SIG-M5 treated with dmso at 0.1 percent for 504 hours (cell line): ENCODE data around the gene ELF2.
"Not testable (repeated sequence)": the region's sequence is repeated elsewhere in the genome, so short reads cannot be mapped to it uniquely, and the experiment has no call there.

Source experiments
- DNase-seq: peaks from one replicate; lab custom pipeline; 2025; ENCODE audit not compliant: unreplicated experiment; lab: John Stamatoyannopoulos, UW

The ELF2 gene

DNA sequence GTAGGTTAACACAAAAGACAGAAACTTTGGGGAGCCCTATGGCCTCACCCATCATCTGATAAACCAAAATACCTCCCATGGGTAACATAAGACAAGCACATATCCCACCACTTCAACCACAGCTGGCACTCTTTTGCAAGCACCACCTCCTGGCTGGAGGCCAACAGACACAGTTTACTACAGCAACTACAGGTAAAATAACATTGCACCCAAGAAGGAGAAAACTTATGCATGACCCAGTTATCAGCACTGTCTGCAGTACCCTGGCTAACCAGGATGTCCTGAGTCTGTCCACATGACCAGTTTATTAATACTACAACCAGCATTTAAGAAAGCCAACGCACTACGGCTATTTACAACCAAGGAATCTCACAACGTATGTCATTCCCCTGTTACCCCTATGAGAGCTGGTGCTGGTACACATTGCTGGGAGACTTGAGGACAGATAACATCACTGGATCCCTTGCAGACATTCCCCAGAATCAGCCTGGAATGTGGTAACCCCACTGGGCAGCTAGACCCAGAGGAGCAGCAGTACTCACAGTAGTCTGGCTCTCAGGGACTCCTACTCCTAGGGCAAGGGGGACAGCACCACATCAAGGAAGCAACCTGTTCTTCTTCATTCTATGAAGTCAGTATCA, 32.0 kb downstream of the ELF2 start:
- no peak for DNase-seq

DNA sequence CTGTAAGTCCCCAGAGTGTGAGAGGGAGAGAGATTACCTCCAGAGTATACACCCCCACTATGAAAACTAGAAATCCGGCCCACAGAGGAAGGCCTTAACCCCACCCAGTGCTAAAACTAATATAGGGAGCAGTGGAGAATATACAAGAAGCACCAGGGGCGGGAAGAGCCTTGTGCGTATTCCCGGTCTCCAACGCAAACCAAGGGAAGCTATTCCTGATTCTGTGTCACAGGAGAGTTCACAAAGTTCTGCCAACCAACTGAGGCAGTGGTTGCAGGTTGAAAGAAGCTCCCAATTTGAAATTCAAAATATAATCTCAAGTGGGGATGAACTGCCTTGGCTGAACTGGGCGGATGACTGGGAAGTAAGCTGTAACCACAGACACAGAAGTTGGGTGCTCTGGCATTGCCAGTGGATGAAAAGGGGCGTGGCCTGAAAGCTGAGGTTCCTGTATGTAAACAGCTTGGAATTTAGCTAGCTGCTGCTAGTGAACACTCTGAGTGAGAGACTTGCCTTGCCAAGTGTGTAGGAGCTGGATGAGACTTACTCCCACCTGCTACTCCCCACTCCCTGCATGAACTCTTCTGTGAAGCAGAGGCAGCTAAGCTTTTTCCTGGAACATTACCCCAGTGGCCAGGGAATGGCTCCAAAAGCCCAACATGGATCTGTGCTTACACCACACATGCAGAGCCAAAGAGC, 32.7 kb downstream of the ELF2 start:
- DNase-seq: peak; percentile 33

DNA sequence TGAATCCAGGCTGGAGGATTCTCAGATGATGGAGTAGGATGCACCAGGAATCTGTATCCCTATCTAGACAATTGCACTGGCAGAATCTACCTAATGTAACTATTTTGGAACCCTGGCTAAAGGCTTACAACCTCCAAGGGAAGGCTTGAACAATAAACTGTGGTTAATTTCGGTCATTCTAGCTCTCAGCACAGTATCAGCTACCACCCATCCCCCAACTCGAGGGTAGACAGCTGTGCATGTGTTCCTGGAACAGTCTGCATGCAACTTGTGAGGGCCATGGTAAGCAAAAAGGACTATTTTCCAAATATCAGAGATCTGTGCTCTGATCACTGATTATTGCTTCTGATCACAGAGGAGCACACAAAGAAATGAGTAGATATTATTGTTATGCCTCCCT, 34.0 kb downstream of the ELF2 start:
- no peak for DNase-seq

DNA sequence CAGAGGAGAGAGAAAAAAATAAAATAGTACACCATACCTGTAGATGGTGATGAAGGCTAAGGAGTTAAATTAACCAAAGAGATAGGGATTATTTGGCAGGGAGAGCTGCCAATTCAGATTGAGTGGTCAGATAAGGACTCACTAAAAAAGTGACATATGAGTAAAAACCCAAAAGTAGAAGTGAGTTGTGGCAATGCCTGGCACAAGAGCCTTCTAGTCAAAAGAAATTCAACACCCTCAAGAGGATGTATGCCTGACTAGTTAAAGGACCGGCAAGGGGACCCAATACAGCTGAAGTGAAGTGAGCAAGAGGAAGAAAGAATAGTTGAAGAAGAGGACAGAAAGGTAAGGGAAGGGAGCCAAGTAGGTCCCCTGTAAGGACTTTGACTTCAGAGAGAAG, 34.9 kb downstream of the ELF2 start:
- DNase-seq: no peak

DNA sequence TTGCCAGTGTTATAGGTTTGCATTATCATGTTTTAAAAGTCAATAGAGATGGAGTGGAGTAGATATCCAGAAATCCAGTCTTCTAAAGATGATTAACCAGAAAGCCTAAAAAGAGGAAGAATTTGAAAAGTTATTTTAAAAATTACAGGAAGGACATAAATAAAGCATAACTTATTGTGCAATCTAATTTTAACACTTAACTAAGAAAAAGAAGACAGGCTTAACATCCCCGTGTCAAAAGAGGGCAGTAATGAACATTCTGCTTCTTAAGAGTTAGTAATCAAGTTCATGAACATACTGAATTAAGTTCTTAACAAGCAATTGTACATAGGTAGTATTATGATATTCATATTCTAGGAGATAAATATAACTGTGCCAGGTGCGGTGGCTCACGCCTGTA, 39.3 kb downstream of the ELF2 start:
- DNase-seq: peak; percentile 51

DNA sequence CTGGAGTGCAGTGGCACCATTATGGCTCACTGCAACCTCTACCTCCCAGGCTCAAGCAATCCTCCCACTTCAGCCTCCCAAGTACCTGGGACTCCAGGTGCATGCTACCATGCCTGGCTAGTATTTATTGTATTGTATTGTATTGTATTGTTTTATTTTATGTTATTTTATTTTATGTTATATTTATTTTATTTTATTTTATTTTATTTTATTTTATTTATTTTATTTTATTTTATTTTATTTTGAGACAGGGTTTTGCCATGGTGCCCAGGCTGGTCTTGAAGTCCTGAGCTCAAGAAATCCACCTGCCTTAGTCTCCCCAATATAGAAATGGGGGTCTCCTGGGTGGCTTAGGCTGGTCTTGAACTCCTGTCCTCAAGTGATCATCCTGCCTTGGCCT, 42.6 kb downstream of the ELF2 start:
- no peak for DNase-seq

DNA sequence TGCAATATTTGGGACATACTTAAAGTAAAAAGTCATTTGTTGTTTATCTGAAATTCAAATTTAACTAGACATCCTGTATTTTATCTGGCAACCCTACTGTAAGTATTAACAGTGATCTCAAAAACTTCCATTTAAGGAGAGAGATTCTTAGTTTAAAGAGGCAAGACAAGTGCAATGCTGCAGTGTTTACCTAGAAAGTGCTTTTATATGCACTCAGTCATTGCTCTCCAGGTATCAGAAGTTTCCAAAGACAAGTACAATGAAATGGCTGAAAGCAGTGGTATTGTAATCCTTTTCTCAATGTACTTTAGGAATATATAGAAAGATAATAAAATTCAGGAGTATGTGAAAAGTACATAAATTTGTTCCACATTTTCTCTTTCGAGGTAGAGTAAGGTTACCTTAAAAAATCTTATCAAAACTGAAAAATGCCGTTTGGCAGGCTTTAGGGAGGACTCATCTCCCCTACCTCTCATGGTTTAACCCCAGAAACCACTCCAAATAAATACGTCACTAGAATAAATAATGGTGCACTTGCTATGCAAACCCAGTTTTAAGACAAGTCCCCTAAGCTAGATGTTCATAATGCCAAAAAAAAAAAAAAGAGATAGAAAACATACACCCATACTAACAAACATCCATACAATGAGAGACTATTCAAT, 45.7 kb downstream of the ELF2 start:
- DNase-seq: no peak

DNA sequence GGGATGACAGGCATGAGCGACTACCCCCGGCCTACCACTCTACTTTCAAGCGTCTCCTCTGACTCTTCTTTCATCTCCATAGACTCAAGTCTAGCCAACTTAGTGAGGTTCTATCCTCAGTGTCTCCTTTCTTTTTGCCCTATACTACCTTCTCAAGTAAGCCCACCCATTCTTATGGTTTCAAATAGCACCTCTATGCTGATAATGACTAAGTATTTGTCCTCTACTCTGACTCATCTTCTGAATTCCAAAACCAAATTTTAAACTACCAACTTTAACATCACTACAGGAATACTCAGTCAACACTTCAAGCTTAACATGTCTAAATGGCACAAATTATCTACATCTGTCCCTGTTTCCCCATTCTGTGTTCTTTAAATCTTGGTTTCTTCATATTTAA, 47.8 kb downstream of the ELF2 start:
- no peak for DNase-seq

DNA sequence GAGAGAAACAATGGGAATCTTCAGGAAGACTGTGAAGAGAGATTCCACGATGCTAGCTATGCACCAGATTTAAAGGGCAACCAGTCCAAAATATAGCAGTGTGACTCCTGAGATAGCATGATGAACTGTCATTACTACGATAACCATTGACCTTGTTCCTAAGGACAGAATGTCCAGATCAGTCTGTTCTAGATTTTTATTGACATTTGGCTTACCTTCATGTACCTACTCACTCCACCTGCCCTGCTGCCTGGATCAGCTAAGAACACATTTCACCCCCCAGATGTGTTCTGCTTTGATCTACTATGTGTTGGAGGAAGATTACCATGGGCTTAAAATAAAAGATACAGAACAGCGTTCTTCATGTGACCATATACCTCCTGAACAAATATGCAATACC, 50.1 kb downstream of the ELF2 start:
- DNase-seq: no peak

DNA sequence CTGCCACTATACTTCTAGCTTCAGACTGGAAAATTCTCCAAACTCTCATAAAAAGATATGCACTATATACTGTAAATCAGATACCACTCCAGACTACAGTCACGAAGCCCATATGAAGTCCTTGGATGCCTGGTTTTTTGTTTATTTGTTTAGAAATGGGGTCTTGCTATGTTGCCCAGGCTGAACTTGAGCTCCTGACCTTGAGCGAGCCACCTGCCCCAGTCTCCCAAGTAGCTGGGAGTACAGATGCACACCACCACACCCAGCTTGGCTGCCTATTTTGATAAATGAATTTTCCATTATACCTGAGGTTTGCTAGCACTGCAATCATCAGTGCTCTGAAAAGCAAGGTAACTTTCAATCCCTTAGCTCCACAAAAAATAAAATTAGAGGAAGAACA, 53.1 kb downstream of the ELF2 start:
- DNase-seq: no peak

DNA sequence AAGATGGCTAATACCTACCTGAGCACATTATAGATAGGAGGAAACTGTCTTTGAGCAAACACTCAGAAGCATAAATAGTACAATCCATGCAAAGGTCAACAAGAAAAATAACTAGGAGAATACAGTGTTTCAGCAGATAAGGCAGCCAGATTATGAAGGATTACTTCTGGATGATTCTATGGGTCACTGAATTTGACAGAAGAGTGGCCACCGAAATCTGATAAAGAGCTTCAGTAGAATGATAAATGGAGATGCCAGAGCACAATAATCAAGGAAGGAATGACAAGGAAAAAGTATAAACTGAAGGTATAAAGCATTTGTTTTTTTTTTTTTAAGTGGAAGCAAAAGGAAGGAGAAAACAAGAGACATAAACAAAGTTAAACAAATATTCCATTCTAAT, 58.7 kb downstream of the ELF2 start:
- no peak for DNase-seq

DNA sequence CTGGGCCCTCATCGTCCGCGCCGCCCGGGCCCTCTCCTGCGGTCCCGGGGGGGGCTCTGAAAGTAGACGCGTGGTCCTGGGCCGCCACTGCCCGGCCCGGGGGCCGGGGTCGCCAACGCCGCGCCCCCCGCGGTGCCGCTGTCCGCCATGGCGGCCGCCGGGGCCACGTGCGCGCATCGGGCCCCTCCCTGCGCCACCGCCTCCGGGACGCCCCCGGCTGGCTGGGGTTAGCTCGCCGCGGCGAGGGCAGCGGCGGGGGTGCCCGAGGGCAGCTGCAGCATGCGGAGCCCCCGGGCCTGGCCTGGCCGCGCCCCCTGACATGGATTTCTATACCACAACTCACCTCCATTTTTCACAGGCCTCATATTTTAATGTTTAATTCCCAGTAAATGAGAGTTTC, 61.8 kb downstream of the ELF2 start:
- no peak for DNase-seq

DNA sequence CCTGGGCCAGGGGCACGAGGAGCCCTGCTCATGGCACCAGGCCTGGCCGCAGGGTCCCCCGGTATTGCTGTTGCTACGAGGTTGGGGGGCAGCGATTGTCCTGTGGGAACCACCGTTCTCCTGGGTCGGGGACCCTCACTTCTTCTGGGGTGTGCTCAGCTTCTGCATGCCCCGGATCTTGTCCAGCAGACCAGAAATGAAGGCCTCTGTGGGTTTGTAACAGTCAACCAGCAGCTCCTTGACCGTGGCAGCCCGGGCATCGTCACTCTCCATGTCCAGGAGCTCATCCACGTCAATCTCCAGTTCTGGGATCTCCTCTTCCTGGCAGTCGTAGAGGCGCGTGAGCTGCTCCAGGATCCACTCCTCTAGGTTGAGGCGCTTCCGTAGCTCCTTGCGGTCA, 62.2 kb downstream of the ELF2 start:
- not testable (repeated sequence) for DNase-seq

DNA sequence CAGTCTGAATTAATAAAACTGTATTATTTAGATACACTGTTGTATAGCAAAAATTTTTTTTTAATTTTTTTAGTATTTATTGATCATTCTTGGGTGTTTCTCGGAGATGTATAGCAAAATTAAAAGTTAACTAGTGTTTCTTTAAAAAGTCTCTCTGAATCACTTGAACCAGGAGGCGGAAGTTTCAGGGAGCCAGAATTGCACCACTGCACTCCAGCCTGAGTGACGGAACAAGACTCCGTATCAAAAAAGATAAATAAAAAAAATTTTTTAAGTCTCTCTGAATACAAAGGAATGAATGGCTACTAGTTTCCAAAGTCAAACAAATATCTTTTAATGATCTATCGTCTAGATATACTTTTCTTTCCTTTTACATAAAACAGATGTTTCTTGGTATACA, 64.4 kb downstream of the ELF2 start:
- no peak for DNase-seq

DNA sequence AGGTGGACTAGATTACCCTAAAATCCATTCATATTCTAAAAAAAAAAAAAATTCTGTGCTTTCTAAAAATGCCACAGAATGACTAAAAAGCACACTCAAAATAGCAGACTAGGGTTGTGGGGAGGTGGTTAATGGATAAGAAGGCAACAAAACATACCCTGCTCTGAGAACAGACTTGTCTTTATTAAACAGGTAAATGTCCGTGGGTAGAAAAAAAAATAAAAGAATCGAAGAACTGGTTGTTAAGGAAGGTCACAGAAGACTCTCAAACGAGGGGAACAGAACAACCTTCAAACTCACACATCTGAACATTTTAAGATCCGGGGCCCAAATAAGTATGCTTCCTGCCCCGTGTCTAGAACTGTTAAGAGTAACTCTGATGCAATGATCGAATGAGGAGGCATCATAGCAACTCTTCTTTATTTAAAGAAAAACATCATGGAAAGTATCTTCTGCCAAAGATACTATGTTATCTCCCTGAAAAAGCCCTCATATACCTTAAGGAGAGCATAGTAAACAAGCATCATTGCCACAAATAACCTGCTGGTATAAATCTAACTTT, 68.4 kb downstream of the ELF2 start:
- DNase-seq: no peak

DNA sequence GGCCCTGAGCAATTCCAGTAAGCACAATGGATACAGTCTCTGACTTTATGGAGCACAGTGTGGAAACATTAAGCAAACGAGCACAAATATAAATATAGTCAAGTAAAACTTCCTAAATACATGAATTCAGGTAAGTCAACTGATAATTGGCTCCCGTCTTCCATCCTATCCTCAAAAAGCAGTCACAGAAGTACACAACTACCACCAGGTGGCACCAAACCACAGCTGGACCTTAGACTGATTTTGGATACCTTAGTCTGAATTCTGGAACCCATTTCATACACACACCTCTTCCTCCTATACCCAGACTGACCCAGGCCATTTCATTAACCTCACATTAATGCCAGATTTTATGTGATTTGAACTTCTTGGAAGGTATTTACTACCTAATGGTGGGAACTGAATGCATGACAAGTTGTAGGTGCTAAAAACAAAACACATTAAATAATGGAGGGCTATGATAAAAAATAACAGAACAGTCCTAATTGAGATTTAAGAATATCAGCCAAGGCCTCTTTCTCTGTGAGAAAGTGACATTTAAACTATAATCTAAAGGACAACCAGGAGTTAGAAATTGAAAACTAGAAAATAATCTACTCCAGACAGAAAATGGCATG, 77.5 kb downstream of the ELF2 start:
- DNase-seq: peak; percentile 78

DNA sequence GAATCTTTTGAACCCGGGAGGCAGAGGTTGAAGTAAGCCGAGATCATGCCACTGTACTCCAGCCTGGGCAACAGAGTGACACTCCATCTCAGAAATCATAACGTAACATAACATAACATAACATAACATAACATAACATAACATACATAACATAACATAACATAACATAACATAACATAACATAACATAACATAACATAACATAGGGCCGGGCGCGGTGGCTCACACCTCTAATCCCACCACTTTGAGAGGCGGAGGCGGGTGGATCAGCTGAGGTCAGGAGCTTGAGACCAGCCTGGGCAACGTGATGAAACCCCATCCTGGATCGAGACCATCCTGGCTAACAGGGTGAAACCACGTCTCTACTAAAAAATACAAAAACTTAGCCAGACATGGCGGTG, 84.7 kb downstream of the ELF2 start:
- no peak for DNase-seq

DNA sequence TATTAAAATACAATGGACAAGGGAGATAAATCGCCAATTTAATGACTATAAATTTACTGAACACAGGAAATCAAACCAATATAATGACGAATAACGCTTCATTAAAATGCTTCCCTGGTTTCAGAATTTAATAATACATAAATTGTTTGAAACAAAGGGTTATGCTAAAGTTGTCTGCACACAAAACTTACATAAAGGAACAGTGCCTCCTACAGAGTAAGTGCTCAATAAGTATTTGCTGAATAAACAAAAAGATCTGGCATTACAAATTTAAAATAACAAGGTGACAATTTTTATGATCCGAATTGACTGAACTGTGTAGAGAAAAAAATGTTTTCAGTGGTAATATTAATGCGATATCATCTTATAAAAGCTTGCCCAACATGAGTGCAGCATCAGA, 91.9 kb downstream of the ELF2 start:
- peak; percentile 30 for DNase-seq

DNA sequence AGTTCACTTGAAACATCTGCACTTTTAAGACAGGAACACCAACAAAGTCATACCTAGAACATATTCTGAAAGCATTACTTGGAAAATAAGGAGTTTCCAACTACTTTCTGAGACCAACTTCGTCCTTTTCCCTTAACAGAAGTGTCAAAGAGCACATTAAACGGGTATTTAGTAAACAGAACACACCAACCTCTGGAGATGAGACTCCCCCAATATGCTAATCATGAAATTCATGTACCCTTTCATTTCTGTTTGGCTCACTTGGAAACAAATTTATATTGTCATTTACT, 92.3 kb downstream of the ELF2 start:
- DNase-seq: no peak

DNA sequence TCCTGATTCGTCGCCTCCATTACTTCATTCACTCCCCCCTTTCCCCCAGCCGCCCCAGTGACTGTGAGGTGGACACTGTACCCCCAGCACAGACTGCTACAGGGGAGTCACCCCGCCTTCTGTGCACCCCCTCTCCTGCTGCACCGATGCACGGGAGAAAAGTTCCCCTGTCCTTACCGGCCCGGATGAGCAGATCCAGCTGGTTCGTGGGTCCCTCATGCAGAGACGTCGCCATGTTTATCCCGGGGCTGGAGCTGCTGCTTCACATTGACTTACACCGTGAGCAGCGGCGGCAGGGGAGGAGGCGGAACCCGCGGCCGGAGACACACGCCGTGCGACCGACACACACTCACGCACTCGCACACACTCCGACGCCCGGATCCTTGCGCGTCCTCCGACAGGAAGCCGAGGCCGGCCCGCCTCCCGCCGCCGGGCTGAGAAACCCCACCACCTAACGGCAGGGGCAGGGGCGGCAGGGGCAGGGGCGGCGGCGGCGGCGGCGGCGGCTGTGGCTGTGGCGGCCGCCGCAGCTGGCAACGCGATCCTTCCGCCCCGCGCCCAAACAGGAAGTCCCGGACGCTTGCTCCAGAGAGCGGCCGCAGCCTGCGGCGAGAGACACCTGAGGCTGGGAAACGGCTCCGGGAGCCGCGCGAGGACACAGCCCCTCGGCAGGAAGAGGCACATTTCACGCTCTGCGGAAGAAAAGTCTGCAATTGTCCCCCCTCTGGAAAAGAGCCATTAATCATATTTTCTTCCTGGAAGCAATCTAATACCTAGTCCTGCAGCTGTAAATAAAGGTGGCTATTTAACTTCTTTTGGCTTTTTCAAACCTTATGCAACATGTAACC, 92.8 kb downstream of the ELF2 start:
- DNase-seq: peak; percentile 79

DNA sequence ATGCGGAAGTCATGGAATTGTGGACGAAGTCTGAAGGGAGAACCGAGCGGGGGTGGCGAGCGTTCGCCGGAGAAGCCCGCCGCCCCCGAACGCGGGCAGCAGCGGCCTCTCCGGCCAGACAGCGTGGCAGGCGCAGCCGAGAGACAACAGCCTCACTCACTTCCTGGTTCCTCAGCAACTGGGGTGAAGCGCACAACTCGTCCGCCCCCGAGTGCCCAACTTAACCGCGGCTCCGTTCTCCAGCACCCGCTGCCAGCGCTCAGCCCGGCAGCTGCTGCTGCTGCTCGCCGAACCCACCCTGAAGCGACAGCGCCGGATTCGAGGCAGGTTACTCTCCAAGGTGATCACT, 93.4 kb downstream of the ELF2 start:
- DNase-seq: peak; percentile 68
